GM12891 (cell line): ENCODE results near the gene IGFLR1.

Experiments used
- PAX5 ChIP-seq: IDR thresholded peaks from 2 replicates; pipeline ENCODE4 v1.6.1; 2011; ENCODE audit warnings: low read length, moderate library complexity, mild to moderate bottlenecking; ENCODE audit not compliant: insufficient read depth, severe bottlenecking
- POLR2AphosphoS5 ChIP-seq: IDR thresholded peaks from 2 replicates; pipeline ENCODE4 v1.6.1; 2011; ENCODE audit warnings: low read depth, low read length, control low read depth

GRCh38 chr19:35695895-35696422 lies 46.3 kb downstream of the IGFLR1 start:
- TF ChIP-seq PAX5 (no peak), POLR2AphosphoS5 (no peak)
